GM12878 (cell line): Measurements from ENCODE around the gene E2F1. TPM values are rescaled to one million over a fixed set of nuclear protein-coding genes. Genes with fewer than 3 reads are reported as not detected.

ENCODE experiments used
- ATAC-seq: fragments of 200-7000 bp; cut with Tn5 transposase; 3 replicates; pipeline ENCODE4 v1.9.1; 2020; ENCODE audit warnings: mild to moderate bottlenecking, moderate library complexity
- BruUV-seq: library from RNA; stranded (reverse); fragments of 400-500 nt; replicated peaks from 2 replicates; lab custom pipeline; 2021; lab: Mats Ljungman, UMichigan
- CTCF ChIA-PET: fragments of 300-600 bp; sonication (Branson Sonifier 250); formaldehyde crosslinking; extraction: SDS; loops from one replicate; lab custom pipeline; 2021; ENCODE audit warnings: inconsistent platforms; lab: Yijun Ruan, JAX
- POLR2A ChIA-PET: fragments of 350-600 bp; formaldehyde crosslinking; extraction: SDS; loops from one replicate; lab custom pipeline; 2021; ENCODE audit warnings: inconsistent platforms; lab: Charles Lee
- RAD21 ChIA-PET: fragments of 300-600 bp; sonication (Branson Sonifier 250); formaldehyde crosslinking; loops from one replicate; lab custom pipeline; 2023; ENCODE audit warnings: antibody characterized with exemption; ENCODE audit not compliant: unreplicated experiment; lab: Charles Lee
- SMC1A ChIA-PET: fragments of 300-600 bp; sonication (Branson Sonifier 250); formaldehyde crosslinking; loops from one replicate; lab custom pipeline; 2023; ENCODE audit not compliant: unreplicated experiment, uncharacterized antibody; lab: Charles Lee
- DNase-seq: peaks from one replicate; pipeline ENCODE4 v3.0.0-alpha.2; 2011; ENCODE audit warnings: low read depth, low spot score
- FAIRE-seq: peaks from 3 replicates; lab custom pipeline; 2011; peaks lifted over from hg19 to GRCh38; lab: Jason Lieb, UNC
- H2AFZ ChIP-seq: 2 replicates; pipeline ENCODE4 v1.6.0; 2011; ENCODE audit warnings: low read depth, low read length, control low read depth; ENCODE audit not compliant: control insufficient read depth
- H3K27ac ChIP-seq: 2 replicates; pipeline ENCODE4 v1.5.1; 2011; ENCODE audit warnings: control low read depth; ENCODE audit not compliant: control insufficient read depth, insufficient read depth
- H3K27me3 ChIP-seq, 2 experiments: replicated peaks in 1 of 2; 2 replicates each; pipeline versions ENCODE4 v1.6.0 to v1.6.1; 2011; ENCODE audit warnings: low read length in 1 of 2; ENCODE audit not compliant: control insufficient read depth in 2 of 2, insufficient read depth in 2 of 2
- H3K36me3 ChIP-seq, 2 experiments: 2 replicates each; pipeline ENCODE4 v1.5.1; 2011; ENCODE audit warnings: low read length in 1 of 2; ENCODE audit not compliant: control insufficient read depth in 2 of 2, insufficient read depth in 2 of 2
- H3K4me1 ChIP-seq: 2 replicates; pipeline ENCODE4 v1.6.1; 2011; ENCODE audit warnings: mild to moderate bottlenecking, low read length, moderate library complexity, mixed read lengths; ENCODE audit not compliant: control insufficient read depth, insufficient read depth
- H3K4me2 ChIP-seq: 2 replicates; pipeline ENCODE4 v1.6.0; 2011; ENCODE audit warnings: control low read depth; ENCODE audit not compliant: control insufficient read depth, insufficient read depth
- H3K4me3 ChIP-seq: fragments of 200-600 bp; sonication (generic); 2 replicates; pipeline ENCODE4 v1.5.1; 2016
- H3K79me2 ChIP-seq: 2 replicates; pipeline ENCODE4 v1.6.0; 2011; ENCODE audit warnings: low read length; ENCODE audit not compliant: control insufficient read depth, insufficient read depth
- H3K9ac ChIP-seq: 2 replicates; pipeline ENCODE4 v1.8.0; 2011; ENCODE audit warnings: low read length, control low read depth, mixed read lengths; ENCODE audit not compliant: control insufficient read depth, insufficient read depth
- H3K9me3 ChIP-seq: replicated peaks from 3 replicates; pipeline ENCODE4 v1.5.1; 2011; ENCODE audit warnings: mild to moderate bottlenecking, low read length; ENCODE audit not compliant: control insufficient read depth, insufficient read depth
- H4K20me1 ChIP-seq: 2 replicates; pipeline ENCODE4 v1.6.0; 2011; ENCODE audit not compliant: control insufficient read depth, insufficient read depth
- CREB1 ChIP-seq: IDR thresholded peaks from 2 replicates; pipeline ENCODE4 v1.6.1; 2012; ENCODE audit warnings: low read depth, mild to moderate bottlenecking, inconsistent platforms
- HDGF ChIP-seq: fragments of 450-650 bp; IDR thresholded peaks from 2 replicates; pipeline ENCODE4 v1.6.1; 2016; ENCODE audit warnings: antibody characterized with exemption
- IRF3 ChIP-seq: fragments of 450-650 bp; IDR thresholded peaks from 2 replicates; pipeline ENCODE4 v1.6.1; 2014; ENCODE audit warnings: mild to moderate bottlenecking
- IRF4 ChIP-seq: IDR thresholded peaks from 2 replicates; pipeline ENCODE4 v1.6.1; 2011; ENCODE audit warnings: low read depth, low read length
- MEF2B ChIP-seq: fragments of 450-650 bp; IDR thresholded peaks from 2 replicates; pipeline ENCODE4 v1.6.1; 2018; ENCODE audit warnings: mild to moderate bottlenecking, moderate library complexity; ENCODE audit not compliant: partially characterized antibody, poor library complexity, severe bottlenecking
- MTA2 ChIP-seq: fragments of 450-650 bp; IDR thresholded peaks from 2 replicates; pipeline ENCODE4 v1.6.1; 2016; ENCODE audit warnings: low read depth, mild to moderate bottlenecking, moderate library complexity
- MXI1 ChIP-seq: fragments of 150-350 bp; IDR thresholded peaks from 2 replicates; pipeline ENCODE4 v1.6.1; 2011; ENCODE audit warnings: low read depth, mild to moderate bottlenecking, inconsistent platforms, low read length, improper control_type of control experiment
- NBN ChIP-seq: fragments of 450-650 bp; IDR thresholded peaks from 2 replicates; pipeline ENCODE4 v1.6.1; 2016
- NKRF ChIP-seq: fragments of 450-650 bp; conservative IDR thresholded peaks from 2 replicates; pipeline ENCODE4 v1.6.1; 2017; ENCODE audit warnings: mild to moderate bottlenecking, moderate library complexity
- NR2F1 ChIP-seq: fragments of 450-650 bp; conservative IDR thresholded peaks from 2 replicates; pipeline ENCODE4 v1.6.1; 2017; ENCODE audit warnings: mild to moderate bottlenecking
- POLR2A ChIP-seq: IDR thresholded peaks from 2 replicates; pipeline ENCODE4 v1.6.1; 2011; ENCODE audit warnings: low read depth, mild to moderate bottlenecking, low read length
- POLR2AphosphoS5 ChIP-seq: IDR thresholded peaks from 2 replicates; pipeline ENCODE4 v1.6.1; 2011; ENCODE audit warnings: mild to moderate bottlenecking, low read length, inconsistent platforms
- POU2F2 ChIP-seq: IDR thresholded peaks from 3 replicates; pipeline ENCODE4 v1.6.1; 2011; ENCODE audit warnings: low read depth, mild to moderate bottlenecking, low read length, borderline replicate concordance
- RUNX3 ChIP-seq: IDR thresholded peaks from 2 replicates; pipeline ENCODE4 v1.6.1; 2012; ENCODE audit warnings: low read length, inconsistent platforms
- SMAD1 ChIP-seq: fragments of 450-650 bp; IDR thresholded peaks from 2 replicates; pipeline ENCODE4 v1.6.1; 2018; ENCODE audit warnings: mild to moderate bottlenecking, low read depth; ENCODE audit not compliant: partially characterized antibody
- TAF1 ChIP-seq: IDR thresholded peaks from 2 replicates; pipeline ENCODE4 v1.6.1; 2011; ENCODE audit warnings: mild to moderate bottlenecking, low read depth, low read length, borderline replicate concordance
- TCF3 ChIP-seq: IDR thresholded peaks from 2 replicates; pipeline ENCODE4 v1.6.1; 2012; ENCODE audit warnings: low read depth, mild to moderate bottlenecking, low read length, borderline replicate concordance; ENCODE audit not compliant: insufficient read depth
- YY1 ChIP-seq: IDR thresholded peaks from 2 replicates; pipeline ENCODE4 v1.6.1; 2011; ENCODE audit warnings: low read depth, mild to moderate bottlenecking, low read length
- WGBS: methylation state at CpG from one replicate; pipeline ENCODE4 v1.1.6; 2016; ENCODE audit warnings: low lambda C conversion rate; ENCODE audit not compliant: insufficient replicate concordance, insufficient coverage; ENCODE audit errors: missing lambda C conversion rate; 5-methylcytosine and 5-hydroxymethylcytosine counted together
- in situ Hi-C: fragments of 300-500 bp; cut with MboI; formaldehyde crosslinking; loops from 9 replicates; pipeline ENCODE4 v1.14.3; 2018; ENCODE audit warnings: mixed read lengths
- intact Hi-C: fragments of 100-400 bp; cut with micrococcal nuclease; formaldehyde crosslinking; loops from one replicate; pipeline ENCODE4 v1.14.2; 2022; ENCODE audit not compliant: unreplicated experiment
- polyA plus RNA-seq, 11 experiments: library from polyadenylated mRNA; depleted of rRNA in 4 of 11; unstranded in 6 of 11; stranded (reverse) in 5 of 11; fragments of >200 nt; fragmentation: Nextera tagmentation in 4 of 11; fragmentation: Illumina TruSeq in 1 of 11; extraction: Ambion mirVana in 4 of 11; extraction: Trizol in 1 of 11; gene quantifications; 1 replicate in 1 of 11; 2 replicates in 10 of 11; pipeline versions ENCODE4 v1.2.1 to v1.2.3, GENCODE V29; 2011 to 2016; ENCODE audit warnings: inconsistent platforms in 2 of 11, missing spikeins in 2 of 11, low read depth in 1 of 11
- total RNA-seq, 4 experiments: library from RNA; depleted of rRNA in 3 of 4; stranded (reverse); fragments of >200 nt in 3 of 4; fragmentation: Illumina TruSeq in 1 of 4; extraction: Trizol in 1 of 4; gene quantifications; 2 replicates each; pipeline versions ENCODE4 v1.2.1 to v1.2.3, GENCODE V29; 2013 to 2021

Gene E2F1
- total and polyA plus RNA-seq, 10 of the 15 experiments (the other 5 are each of a cell fraction or from before 2014, with no cell fraction given), result 0.29 to 50.2 (median 19.7) TPM

- H2AFZ ChIP-seq, result peak overlapping the region; percentile 61
- peak overlapping the region; percentile 88 for H3K27ac ChIP-seq
- no peaks in the 10 kb centered on the region for H3K36me3 ChIP-seq
- CTCF ChIA-PET, result interaction anchor here (0.7 to 5.6 kb wide), 4 partner anchors 18 to 241 kb away, joined by 3 to 38 read pairs (median 4); partner anchors contain the start of gene ACTL10
- in situ Hi-C loops (no loop called here), intact Hi-C loops (loop anchor here (1.0 to 10.0 kb wide), 4 partner anchors 47 to 309 kb away; partner anchors contain the start of genes CHMP4B and RALY)
- H3K9ac ChIP-seq, result peak overlapping the region; percentile 88
- no TSS peak for BruUV-seq
- H3K27me3 ChIP-seq, result no peaks in the 10 kb centered on the region
- H3K4me1 ChIP-seq, result peaks cover 36% of the 10 kb centered on the region
- H3K79me2 ChIP-seq, result peaks cover 44% of the 10 kb centered on the region
- peak; percentile 62 for DNase-seq
- H4K20me1 ChIP-seq, result no peaks in the 10 kb centered on the region
- RAD21 ChIA-PET, result interaction anchor here (0.6 to 1.4 kb wide), 5 partner anchors 17 to 97 kb away, joined by 3 to 7 read pairs (median 3); partner anchors contain the start of gene ACTL10
- POLR2A ChIA-PET, result interaction anchor here (0.9 to 1.7 kb wide), 7 partner anchors 13 to 196 kb away, joined by 3 to 7 read pairs (median 5); partner anchors contain the start of genes ACTL10, CBFA2T2 and ZNF341
- peak overlapping the region; percentile 90 for H3K4me2 ChIP-seq
- WGBS, result under 1% methylated on average over 41 of the region's 53 CpGs
- peak overlapping the region; percentile 79 for H3K4me3 ChIP-seq
- H3K9me3 ChIP-seq, result no peaks in the 10 kb centered on the region
- SMC1A ChIA-PET, result interaction anchor here (0.5 to 1.2 kb wide), 4 partner anchors 19 to 90 kb away, joined by 3 to 5 read pairs (median 3); partner anchors contain the start of genes ACTL10 and PXMP4
- peak; percentile 31 for FAIRE-seq
- peak; percentile 62 for ATAC-seq
- TF ChIP-seq TAF1 (peak; percentile 34; the same call in 1 of the 2 replicates), NKRF (no peak; the same call in 1 of the 2 replicates), POLR2A (peak; percentile 80), IRF3 (no peak), POLR2AphosphoS5 (peak; percentile 60; the same call in 1 of the 2 replicates), RUNX3 (peak; percentile 23; the same call in 1 of the 2 replicates), MEF2B (peak; percentile 44), YY1 (peak; percentile 28; the same call in 1 of the 2 replicates), NR2F1 (0 out of 2 replicates have a peak, but pooled peaks have one; percentile 17), HDGF (peak; percentile 77), NBN (0 out of 2 replicates have a peak, but pooled peaks have one; percentile 20), POU2F2 (peak; percentile 82; the same call in 2 of the 3 replicates), MTA2 (no peak), SMAD1 (no peak), TCF3 (peak; percentile 70), IRF4 (peak; percentile 42; the same call in 1 of the 2 replicates), MXI1 (peak; percentile 34; the same call in 1 of the 2 replicates), CREB1 (0 out of 2 replicates have a peak, but pooled peaks have one; percentile 12)
Observed at GRCh38 chr20:33685328-33686099, 671 bp downstream of the E2F1 start.
